SU-DHL-6 (cell line): ENCODE data around the gene QTRT2.

ENCODE experiments used
- CTCF ChIP-seq: fragments of 200-600 bp; sonication (generic); IDR thresholded peaks from one replicate; pipeline ENCODE4 v1.5.1; 2017; ENCODE audit warnings: antibody characterized with exemption, mild to moderate bottlenecking, low read length, moderate library complexity; ENCODE audit not compliant: insufficient read depth, poor library complexity, severe bottlenecking
- EZH2phosphoT487 ChIP-seq: fragments of 200-600 bp; sonication (generic), shearing (Covaris generic); conservative IDR thresholded peaks from 2 replicates; pipeline ENCODE4 v1.6.1; 2018; ENCODE audit warnings: mild to moderate bottlenecking, antibody characterized with exemption, low read length, moderate library complexity, mixed read lengths

GRCh38 chr3:114108137-114108536 lies 51.6 kb downstream of the QTRT2 start:
- TF ChIP-seq CTCF (no peak), EZH2phosphoT487 (no peak)
